Endothelial cell of hepatic sinusoid (primary cell): ENCODE measurements around the gene RERE.
"Not testable (repeated sequence)": the region's sequence is repeated elsewhere in the genome, so short reads cannot be mapped to it uniquely, and the experiment has no call there.

Experiments
- in situ Hi-C: cut with HindIII; loops from 2 replicates; pipeline ENCODE4 v1.10.0; 2017; ENCODE audit warnings: low sequenced_read_pairs

The RERE gene

DNA sequence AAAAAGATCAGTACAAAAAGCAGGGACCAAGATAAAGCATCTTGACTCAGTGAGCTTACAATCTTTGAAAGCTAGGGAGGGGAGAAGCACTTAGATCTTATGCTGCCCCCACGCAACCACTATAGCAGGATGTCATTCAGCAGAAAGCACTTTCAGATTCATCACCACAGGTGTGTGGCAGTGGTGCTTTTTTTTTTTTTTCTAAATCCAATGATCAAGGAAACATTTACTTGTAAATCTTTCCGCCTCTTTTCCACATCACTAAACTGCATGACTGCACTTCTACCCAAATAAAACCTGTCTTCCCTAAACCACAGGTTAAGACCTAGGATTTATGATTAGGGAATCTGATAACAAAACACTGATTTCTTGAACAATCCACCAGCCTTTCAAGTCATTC lies 344.8 kb downstream of the RERE start:
- in situ Hi-C loops: loop anchor here (5.0 kb wide), 1 partner anchor 40 kb away; no protein-coding TSS in a partner anchor

DNA sequence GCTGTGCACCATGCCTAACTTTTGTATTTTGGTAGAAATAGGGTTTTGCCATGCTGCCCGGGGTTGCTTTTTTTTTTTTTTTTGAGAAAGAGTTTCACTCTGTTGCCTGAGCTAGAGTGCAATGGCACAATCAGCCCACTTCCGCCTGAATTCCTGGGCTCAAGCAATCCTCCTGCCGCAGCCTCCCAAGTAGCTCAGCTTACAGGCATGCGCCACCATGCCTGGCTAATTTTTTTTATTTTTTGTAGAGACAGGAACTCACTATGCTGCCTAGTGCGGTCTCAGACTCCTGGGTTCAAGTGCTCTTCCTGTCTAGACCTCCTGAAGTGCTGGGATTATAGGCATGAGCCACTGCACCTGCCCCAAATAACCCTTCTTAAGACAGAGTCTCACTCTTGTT lies 346.0 kb downstream of the RERE start:
- in situ Hi-C loops: loop anchor here (5.0 kb wide), 1 partner anchor 41 kb away; no protein-coding TSS in a partner anchor

DNA sequence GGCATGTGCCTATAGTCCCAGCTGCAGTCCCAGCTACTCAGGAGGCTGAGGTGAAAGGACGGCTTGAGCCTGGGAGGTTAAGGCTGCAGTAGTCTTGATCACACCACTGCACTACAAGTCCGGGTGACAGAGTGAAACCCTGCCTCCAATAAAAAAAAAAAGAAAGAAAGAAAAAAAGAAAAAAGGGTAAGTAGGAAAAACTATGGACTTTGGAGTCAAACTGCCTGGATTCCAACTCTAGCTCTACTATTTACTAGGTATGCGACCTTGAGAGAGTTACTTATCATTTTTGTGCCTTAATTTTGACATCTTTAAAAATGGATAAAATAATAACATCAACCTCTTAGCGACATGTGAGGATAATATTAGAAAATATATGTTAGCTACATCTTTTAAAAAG lies 348.7 kb downstream of the RERE start:
- in situ Hi-C loops: no loop called here

DNA sequence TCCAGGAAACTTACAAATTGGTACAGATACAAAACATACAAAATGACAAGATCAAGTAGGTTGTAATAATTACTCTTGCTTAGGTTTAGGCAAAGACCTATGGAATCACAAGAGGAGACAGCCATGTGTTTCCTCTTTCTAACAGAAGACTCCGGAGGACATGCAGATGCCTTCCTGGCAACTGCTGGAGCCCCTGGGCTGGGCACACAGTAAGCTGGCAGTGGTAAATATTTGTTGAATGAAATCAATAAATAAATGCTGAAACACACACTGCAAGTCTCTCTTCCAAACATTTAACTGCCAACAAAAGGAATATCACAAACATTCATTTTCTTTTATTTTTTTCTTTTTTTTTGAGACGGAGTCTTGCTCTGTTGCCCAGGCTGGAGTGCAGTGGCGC lies 350.1 kb downstream of the RERE start:
- in situ Hi-C loops: no loop called here

DNA sequence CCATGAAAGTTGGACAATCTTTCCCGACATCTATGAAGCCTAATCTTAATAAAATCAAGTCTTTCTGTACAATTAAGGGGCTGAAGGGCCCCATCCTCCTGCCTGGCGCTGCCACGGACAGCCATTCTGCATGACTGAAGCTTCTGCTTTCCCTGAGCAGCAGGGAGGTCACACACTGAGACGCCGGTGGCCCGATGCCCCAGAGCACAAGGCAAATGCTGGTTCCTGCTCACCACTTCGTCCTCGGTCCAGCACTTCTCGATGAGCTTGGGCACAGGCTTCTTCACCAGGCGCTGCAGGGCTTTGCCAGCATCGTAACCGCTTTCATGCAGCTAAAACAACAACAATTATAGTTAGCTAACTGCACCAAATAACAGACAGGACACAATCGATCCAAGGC lies 351.7 kb downstream of the RERE start:
- in situ Hi-C loops: no loop called here

DNA sequence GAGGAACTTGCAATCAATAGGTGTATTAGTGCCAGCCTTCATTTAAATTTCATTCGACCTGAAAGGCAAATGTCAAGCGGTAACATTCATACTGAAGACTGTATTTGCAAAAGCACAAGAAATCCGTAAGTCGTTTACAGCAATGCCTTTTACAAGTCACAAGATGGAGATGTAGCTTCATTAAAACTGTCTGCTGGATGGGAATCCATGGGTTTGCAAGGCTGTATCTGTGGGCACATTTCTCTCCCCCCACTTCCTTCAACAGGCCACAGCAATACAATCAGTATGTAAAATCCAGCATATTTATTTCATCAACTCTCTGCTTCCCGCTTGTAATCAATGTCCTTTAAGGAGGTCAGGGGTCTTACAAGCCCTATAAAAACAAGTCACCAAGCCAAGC lies 352.4 kb downstream of the RERE start:
- in situ Hi-C loops: no loop called here

DNA sequence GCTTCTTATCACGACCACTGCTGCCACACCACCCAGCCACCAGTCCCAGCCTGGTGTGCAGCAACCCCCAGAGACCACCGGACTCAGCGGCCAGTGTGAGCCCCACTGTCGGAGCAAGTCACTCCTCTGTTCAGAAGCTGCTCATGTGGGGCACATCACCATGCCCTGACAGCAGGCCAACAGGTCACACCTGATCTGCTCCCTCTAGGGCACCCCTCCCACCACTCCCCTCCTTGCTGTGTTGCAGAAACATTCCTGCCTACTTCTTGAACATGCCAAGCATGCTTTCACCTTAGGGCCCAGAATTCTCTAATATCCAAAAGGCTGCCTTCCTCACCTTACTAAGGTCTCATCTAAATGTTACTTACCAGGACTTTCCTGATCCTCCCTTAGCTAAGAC lies 353.1 kb downstream of the RERE start:
- in situ Hi-C loops: no loop called here

DNA sequence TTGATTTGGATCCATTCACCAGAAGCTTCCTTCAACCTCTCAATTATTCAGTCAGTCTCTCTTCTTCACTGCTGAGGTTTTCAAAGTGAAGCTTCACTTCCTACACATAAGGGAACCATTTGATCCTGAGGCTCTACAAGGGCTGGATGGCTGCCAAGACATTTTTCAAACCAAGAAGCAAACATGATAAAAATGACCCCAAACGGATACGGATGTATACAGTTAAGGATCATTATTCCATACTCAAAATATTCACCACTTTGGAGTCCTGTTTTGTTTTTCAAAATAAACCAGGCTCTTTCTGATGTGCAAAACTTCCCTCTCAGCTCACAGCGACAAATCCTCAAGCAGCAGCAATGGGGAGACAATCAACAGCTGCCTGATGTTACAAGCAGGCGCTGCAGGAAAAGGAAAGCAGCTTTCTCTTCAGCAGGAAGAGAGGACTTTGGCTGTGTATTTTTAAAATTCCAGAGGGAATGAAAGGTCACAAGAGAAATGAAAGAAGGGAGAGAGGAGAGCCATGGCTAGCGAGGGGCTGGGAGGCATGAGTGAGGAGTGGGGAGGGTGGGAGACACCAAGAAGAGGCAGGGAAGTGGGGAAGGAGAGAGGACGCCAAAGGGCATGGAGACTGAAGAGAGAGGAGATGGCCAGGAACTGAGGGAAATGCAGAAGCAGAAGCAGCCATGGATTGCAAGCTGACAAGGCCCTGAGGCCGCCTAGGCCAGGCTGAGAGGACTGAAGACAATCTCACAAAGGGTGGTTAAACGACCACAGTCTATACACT lies 354.1 kb downstream of the RERE start:
- in situ Hi-C loops: no loop called here

DNA sequence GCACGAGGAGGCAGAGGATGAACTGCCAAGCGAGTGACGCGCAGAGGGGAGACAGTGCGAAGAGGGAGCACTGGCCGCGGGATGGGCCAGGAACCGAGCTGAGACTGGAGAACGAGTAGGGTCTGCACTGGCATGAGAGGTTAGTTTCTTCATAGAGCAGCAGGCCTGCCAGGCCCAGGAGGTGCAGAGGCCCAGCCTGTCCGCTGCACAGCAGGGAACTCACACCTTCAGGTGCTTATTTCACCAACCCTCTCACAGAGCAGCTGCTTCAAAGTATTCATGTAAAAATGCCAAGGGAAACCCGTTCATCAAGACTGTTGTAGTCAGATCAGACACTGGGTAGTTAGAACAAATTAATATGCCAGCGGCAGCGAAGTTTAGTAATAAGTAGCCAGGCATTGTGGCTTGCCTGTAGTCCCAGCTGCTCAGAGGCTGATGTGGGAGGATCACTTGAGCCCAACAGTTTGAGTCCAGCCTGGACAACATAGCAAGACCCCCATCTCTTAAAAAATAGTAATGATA lies 355.0 kb downstream of the RERE start:
- in situ Hi-C loops: no loop called here

DNA sequence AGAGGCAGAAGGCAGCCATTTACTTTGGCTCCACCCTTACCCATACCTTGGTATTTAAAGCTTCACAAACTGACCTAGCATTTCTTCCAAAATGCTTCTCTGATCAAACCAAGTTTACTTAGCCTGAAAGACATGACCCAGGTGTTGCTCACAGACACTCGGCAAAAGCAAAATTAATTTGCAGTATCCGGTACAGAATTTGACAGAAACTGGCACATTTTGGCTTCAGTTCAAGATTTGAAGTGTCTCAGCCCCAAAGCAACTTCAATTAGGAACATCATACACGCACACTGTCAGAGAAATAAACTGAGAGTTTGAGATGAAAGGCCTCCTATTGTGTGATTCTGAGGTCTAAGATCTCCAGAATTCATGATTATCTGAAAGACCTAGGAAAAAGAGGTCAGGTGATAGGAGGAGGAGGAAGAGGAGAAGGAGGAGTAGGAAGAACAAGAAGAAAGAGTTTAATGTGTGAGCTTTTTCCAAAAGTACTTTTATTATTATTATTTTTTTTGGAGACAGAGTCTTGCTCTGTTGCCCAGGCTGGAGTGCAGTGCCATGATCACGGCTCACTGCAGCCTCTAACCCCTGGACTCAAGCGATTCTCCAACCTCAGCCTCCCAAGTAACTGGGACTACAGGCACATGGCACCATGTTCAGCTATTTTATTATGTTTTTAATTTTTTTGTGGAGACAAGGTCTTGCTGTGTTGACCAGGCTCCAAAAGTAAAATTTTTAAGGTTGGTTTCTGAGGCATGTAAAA lies 355.9 kb downstream of the RERE start:
- in situ Hi-C loops: no loop called here

DNA sequence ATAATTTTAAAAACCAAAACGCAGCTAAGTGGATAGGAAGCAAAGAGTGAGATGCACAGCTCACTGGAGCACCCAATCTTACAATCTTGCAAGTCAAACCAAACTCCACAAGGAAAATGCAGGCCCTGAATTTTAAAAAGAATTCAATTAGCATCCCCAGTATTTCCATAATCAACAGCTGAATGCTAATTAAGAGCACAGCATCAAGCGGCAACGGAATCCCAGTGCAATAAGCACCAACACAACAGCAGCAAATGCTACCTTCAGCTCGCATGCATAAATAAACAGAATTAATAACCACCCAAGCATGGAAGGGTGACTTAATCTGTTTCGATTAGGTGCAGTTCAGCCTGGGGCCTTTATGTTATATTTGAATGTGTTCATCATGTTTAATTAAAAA lies 356.7 kb downstream of the RERE start:
- in situ Hi-C loops: no loop called here

DNA sequence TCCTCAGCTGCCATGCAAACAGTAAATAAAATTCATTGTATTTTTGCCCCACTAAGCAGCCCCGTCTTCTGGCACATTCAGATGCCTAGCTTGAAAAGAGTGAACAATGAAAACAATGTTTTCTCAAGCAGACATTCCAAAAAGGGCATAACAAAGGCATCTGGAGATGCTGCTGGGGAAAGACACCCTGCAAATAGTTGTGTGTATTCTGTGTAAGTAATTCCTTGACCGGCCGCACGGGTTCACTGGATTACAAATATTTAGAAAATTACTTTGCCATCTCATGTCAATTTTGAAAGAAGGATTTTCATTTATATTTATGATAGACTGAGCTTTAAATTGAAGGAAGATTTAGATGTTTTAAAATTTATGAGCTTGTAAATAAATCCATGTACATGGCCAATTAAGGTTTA lies 357.3 kb downstream of the RERE start:
- in situ Hi-C loops: no loop called here

DNA sequence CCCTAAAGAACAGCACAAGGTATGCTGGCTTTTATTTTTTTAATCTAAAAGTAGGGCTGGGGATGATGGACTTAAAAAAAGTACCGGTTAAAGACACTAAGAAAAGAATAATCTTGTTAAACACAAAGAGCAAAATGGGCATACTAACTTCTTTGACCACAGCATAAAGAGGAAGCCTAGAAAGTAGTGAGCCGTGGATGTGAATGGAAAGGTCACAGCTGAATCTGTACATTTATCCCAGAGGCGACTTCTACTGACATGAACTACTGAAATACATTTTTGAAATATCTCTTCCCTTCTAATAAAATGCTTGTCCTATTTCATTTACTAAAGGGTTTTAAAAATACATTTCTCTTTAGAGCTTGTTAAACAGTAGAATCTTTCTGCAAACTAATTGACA lies 358.8 kb downstream of the RERE start:
- in situ Hi-C loops: no loop called here

DNA sequence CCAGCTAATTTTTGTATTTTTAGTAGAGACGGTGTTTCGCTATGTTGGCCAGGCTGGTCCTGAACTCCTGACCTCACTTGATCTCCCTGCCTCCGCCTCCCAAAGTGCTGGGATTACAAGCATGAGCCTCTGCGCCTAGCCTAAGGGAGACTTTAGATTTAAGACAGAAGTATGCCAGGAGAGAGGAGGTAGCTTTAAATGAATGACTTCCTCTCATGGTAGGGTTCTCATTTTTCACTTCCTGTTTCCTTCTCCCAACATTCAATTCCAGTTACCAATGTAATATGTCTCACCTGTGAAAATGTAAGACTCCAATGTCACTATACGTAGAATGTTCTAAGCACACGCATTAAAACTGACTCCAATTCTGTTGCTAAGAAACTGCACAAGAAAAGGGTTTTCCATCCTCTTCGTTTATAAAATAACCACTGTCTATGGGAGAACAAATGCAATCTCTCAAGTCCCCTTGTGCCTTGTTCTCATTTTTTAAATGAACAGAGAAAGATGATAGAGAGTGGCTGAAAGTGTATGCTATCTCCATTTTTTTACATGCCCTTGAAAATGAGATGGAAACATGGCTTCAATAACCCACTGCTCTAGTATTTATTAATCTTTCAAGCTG lies 359.6 kb downstream of the RERE start:
- in situ Hi-C loops: no loop called here

DNA sequence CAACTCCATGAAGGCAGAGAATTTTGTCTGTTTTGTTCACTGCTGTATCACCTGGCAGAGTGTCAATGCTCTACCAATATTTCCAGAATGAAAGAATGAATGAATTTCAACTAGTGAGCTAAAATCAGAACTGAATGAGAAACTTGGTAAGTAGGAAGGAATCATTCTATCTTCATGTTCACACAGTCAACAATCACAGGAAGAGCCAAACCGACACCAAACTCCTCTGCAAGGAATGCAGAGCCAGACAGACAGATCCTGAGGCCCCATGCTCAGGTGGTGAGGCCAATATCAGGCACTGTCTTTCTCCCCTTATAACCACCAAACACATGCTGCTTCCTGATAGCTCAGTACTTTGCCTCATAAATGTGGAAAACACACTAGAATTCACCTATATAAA lies 360.4 kb downstream of the RERE start:
- in situ Hi-C loops: no loop called here

DNA sequence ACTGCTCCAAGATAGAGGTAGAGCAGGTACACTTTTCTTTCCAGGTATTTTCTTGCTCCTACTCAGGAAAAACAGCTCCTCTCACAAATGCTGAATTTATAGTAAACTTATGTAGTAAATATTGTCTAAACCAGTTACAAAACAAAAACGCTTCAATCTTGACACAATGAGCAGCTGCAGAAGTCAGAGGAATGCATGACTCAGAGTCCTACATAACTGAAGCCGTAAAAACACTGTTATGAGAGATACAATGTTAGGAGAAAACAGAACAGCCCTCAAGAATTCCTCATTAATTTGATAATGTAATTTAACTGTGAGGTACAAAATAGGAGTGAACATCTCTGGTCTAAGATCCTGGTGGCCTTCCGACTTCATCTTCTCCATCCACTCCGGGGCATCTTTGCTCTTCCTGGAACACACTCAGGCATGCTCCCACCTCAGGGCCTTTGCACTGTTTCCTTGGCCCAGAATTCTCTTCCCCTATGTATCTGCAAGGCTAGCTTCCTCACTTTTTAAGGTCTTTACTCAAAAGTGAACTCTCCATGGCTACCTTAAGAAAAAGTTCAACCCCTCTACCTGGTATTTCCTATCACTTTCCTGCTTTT lies 361.0 kb downstream of the RERE start:
- in situ Hi-C loops: no loop called here

DNA sequence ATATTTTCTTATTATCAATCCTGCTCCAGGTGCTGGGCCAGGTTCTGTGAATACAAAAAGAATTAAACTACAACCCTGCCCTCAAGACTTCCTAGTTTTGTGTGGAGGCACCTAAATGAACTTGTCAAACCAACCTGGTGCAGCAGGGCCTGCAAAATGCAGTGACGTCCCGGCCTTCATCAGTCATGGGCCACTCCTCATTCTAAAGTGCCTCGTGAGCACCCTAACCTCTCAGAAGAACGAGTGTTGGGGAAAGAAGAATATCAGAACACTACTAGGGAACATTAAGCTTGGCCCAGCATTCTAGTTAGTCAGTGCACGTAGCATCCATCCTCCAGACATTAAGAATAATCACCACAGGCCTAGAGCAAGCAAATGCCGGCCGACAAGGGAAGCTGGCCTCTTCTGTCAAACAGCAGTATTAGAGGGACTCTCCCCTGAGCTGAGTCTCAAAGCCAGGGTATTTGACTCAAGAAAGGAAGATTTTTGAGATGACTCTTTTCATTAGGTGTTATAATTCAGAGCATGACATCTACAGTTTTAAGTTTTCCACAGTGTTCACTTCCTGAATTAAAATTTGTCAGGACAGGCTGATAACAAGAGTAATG lies 361.6 kb downstream of the RERE start:
- in situ Hi-C loops: no loop called here

DNA sequence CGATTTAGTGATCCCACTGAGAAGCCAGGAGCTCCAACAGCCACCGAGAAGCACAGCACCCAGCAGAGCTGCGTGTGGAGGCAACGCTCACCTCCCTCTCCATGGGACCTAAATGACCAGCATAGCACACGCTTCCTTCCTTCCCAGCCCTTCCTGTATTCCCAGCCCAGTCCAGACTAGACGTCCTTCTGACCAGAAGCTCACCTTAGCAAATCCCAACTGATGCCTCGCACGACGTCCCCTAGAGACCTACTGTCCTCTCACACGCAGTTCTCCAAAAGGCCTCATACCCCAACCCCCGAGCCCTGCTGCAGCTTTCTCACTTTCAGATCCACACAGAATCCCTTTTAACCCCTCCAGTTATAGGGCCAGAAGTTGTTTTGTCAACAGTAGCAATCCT lies 367.1 kb downstream of the RERE start:
- in situ Hi-C loops: no loop called here

DNA sequence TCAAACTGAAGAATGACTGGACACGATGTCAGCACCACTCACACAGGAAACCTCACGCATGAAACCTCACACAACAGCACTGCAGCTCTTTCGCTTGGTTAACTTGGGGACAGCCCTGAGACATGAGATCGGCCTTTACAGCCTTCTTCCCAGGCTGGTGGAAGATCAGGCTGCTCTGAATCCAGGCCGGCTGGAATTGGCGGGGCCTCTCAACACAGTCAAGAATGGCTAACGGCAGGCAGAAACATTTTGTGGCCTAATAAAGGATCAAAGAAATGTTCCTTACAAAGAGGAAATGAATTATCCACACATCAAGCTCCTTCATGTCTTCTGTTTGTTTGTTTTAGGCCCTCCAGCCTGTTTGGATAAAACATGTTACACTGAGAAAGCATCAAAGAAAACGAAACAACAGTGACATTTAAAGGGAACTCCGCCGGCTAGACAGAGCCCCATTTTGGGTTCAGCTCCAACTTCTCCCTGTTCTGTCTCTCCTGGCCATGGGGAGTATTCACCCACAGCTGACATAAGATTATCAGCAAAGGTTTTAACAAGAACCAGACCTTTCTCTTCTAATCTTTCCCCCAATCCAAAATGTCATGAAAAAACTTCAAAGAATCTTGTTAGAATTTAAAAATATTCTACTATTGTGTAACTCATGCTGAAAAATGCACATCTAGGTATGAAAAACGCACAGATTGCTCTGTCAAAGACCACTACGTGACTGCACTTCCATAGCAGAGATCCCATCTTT lies 368.4 kb downstream of the RERE start:
- in situ Hi-C loops: no loop called here

DNA sequence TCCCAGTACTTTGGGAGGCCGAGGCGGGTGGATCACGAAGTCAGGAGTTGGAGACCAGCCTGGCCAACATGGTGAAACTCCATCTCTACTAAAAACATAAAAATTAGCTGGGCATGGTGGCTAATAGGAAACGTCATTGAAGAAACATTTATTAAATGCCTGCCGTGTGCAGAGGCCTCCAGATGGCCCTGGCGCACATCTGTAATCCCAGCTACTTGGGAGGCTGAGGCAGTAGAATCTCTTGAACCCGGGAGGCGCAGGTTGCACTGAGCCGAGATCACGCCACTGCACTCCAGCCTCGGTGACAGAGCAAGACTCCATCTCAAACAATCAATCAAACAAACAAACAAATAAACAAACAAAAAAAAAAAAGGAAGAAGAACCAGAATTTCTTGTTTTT lies 368.9 kb downstream of the RERE start:
- in situ Hi-C loops: not testable (repeated sequence)
